DMS153 (cell line): ENCODE data around the gene ACAP3.

ENCODE experiments used
- DNase-seq: peaks from one replicate; lab custom pipeline; 2025; lab: John Stamatoyannopoulos, UW

The ACAP3 gene

GRCh38 chr1:1344655-1345361 lies 37.1 kb upstream of the ACAP3 start:
- DNase-seq, result no peak

GRCh38 chr1:1343811-1344421 lies 36.2 kb upstream of the ACAP3 start:
- no peak for DNase-seq

GRCh38 chr1:1342584-1343115 lies 34.9 kb upstream of the ACAP3 start:
- DNase-seq, result no peak

- DNase-seq, result no peak
Observed at GRCh38 chr1:1342061-1342562, 34.4 kb upstream of the ACAP3 start.

- no peak for DNase-seq
Observed at GRCh38 chr1:1341549-1342021, 33.9 kb upstream of the ACAP3 start.

GRCh38 chr1:1340791-1341548 lies 33.2 kb upstream of the ACAP3 start:
- DNase-seq, result no peak

- DNase-seq, result no peak
Observed at GRCh38 chr1:1340185-1340584, 32.5 kb upstream of the ACAP3 start.

- DNase-seq, result no peak
Observed at GRCh38 chr1:1338278-1338677, 30.5 kb upstream of the ACAP3 start.

GRCh38 chr1:1337793-1338147 lies 30.0 kb upstream of the ACAP3 start:
- no peak for DNase-seq

- DNase-seq, result no peak
Observed at GRCh38 chr1:1336931-1337792, 29.4 kb upstream of the ACAP3 start.

- no peak for DNase-seq
Observed at GRCh38 chr1:1336446-1336845, 28.7 kb upstream of the ACAP3 start.

GRCh38 chr1:1335792-1336248 lies 28.1 kb upstream of the ACAP3 start:
- no peak for DNase-seq

GRCh38 chr1:1335283-1335682 lies 27.6 kb upstream of the ACAP3 start:
- no peak for DNase-seq

GRCh38 chr1:1334835-1335234 lies 27.1 kb upstream of the ACAP3 start:
- DNase-seq, result no peak

- no peak for DNase-seq
Observed at GRCh38 chr1:1333551-1334241, 26.0 kb upstream of the ACAP3 start.

GRCh38 chr1:1332774-1333480 lies 25.2 kb upstream of the ACAP3 start:
- DNase-seq, result no peak

GRCh38 chr1:1332031-1332755 lies 24.5 kb upstream of the ACAP3 start:
- DNase-seq, result no peak

- no peak for DNase-seq
Observed at GRCh38 chr1:1331068-1331965, 23.6 kb upstream of the ACAP3 start, which contains the start of gene TAS1R3. Gene TAS1R3 (plus strand): TSS chr1:1331280. CDS start chr1:1331346, 66 bp downstream.
